DND-41 (cell line): ENCODE measurements around the gene NPTXR.

ENCODE experiments used
- CTCF ChIP-seq: IDR thresholded peaks from 2 replicates; pipeline ENCODE4 v1.5.1; 2012; ENCODE audit warnings: borderline replicate concordance, low read length, moderate library complexity, mild to moderate bottlenecking; ENCODE audit not compliant: poor library complexity, severe bottlenecking; ENCODE audit errors: extremely low read depth
- EZH2 ChIP-seq: IDR thresholded peaks from 3 replicates; pipeline ENCODE4 v1.6.1; 2012; ENCODE audit warnings: borderline replicate concordance, low read depth, mild to moderate bottlenecking, moderate library complexity, low read length, inconsistent platforms; ENCODE audit not compliant: severe bottlenecking

DNA sequence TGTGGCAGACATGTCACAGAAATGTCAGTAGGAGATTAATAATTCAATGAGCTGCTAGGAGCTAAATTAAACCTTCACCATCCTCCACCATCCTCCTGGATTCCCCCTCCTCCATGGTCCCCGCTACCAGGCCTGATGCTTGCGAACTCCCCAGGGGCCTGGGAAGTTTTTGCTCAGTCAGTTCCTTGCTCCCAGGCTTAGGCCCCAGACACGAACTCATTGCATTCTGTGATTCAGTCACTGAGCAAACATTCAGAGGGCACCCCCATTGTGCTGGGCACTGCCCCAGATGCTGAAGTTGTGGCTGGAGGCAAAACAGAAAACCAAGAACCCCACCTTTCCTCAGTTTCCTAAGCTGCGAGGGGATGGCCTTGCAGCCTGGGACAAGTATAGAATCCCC, 14.3 kb downstream of the NPTXR start:
- TF ChIP-seq CTCF (no peak), EZH2 (no peak)
